CD14-positive monocyte (primary cell): ENCODE data around the gene DACT3. TPM values are rescaled to one million over a fixed set of nuclear protein-coding genes. Genes with fewer than 3 reads are reported as not detected.
A peak's percentile ranks its signal among the peaks of the same experiment; 100 is the strongest.

Source experiments
- DNase-seq, 3 donors: peaks; one replicate each; pipeline ENCODE4 v3.0.0-alpha.2; 2011 to 2022
- H2AFZ ChIP-seq: 2 replicates; pipeline ENCODE4 v1.6.0; 2012; ENCODE audit warnings: mild to moderate bottlenecking, low read depth, low read length, inconsistent platforms; ENCODE audit not compliant: insufficient read depth, poor library complexity, severe bottlenecking
- H3K27ac ChIP-seq, 2 donors: 1 replicate in 1 of 2; 2 replicates in 1 of 2; pipeline ENCODE4 v1.5.1; 2012 to 2013; ENCODE audit warnings: low read length in 2 of 2, control low read depth in 1 of 2, inconsistent platforms in 1 of 2, low read depth in 1 of 2, mild to moderate bottlenecking in 1 of 2
- H3K27me3 ChIP-seq, 2 donors: one replicate each; pipeline versions ENCODE4 v1.6.0 to v1.6.1; 2011 to 2013; ENCODE audit warnings: low read length in 2 of 2; ENCODE audit not compliant: control insufficient read depth in 2 of 2, insufficient read depth in 2 of 2
- H3K36me3 ChIP-seq, 2 donors: replicated peaks in 1 of 2; 1 replicate in 1 of 2; 2 replicates in 1 of 2; pipeline versions ENCODE4 v1.5.1 to v1.6.1; 2012 to 2013; ENCODE audit warnings: low read length in 2 of 2, control low read depth in 1 of 2, inconsistent platforms in 1 of 2, mild to moderate bottlenecking in 1 of 2; ENCODE audit not compliant: insufficient read depth in 2 of 2, control insufficient read depth in 1 of 2
- H3K4me1 ChIP-seq, 2 donors: 1 replicate in 1 of 2; 2 replicates in 1 of 2; pipeline versions ENCODE4 v1.5.1 to v1.6.1; 2012 to 2013; ENCODE audit warnings: low read length in 2 of 2, control low read depth in 1 of 2, inconsistent platforms in 1 of 2, mild to moderate bottlenecking in 1 of 2, moderate library complexity in 1 of 2; ENCODE audit not compliant: insufficient read depth in 2 of 2, control insufficient read depth in 1 of 2
- H3K4me2 ChIP-seq: replicated peaks from 2 replicates; pipeline ENCODE3; 2012; ENCODE audit warnings: low read length, moderate library complexity, mild to moderate bottlenecking; ENCODE audit not compliant: poor library complexity, severe bottlenecking; ENCODE audit errors: extremely low read depth
- H3K4me3 ChIP-seq, 3 experiments: fragments of 200-600 bp in 1 of 3; sonication (generic) in 1 of 3; replicated peaks in 1 of 3; 1 replicate in 2 of 3; 2 replicates in 1 of 3; pipeline ENCODE4 v1.5.1; 2011 to 2013; ENCODE audit warnings: low read length in 3 of 3, mild to moderate bottlenecking in 3 of 3, control low read depth in 2 of 3, low read depth in 2 of 3, inconsistent platforms in 1 of 3, moderate library complexity in 1 of 3
- H3K79me2 ChIP-seq: 2 replicates; pipeline ENCODE4 v1.6.0; 2012; ENCODE audit warnings: mild to moderate bottlenecking, control low read depth, inconsistent platforms, low read length, moderate library complexity; ENCODE audit not compliant: insufficient read depth
- H3K9ac ChIP-seq: 2 replicates; pipeline ENCODE4 v1.6.0; 2017; ENCODE audit warnings: low read length, mild to moderate bottlenecking; ENCODE audit not compliant: insufficient read depth, poor library complexity, severe bottlenecking
- H3K9me3 ChIP-seq, 2 donors: replicated peaks in 1 of 2; 1 replicate in 1 of 2; 2 replicates in 1 of 2; pipeline versions ENCODE4 v1.5.1 to v1.6.1; 2012 to 2013; ENCODE audit warnings: low read length in 2 of 2, control low read depth in 1 of 2; ENCODE audit not compliant: control insufficient read depth in 1 of 2, insufficient read depth in 1 of 2
- H4K20me1 ChIP-seq: 2 replicates; pipeline ENCODE4 v1.6.0; 2012; ENCODE audit warnings: mild to moderate bottlenecking, low read length, control low read depth, moderate library complexity; ENCODE audit not compliant: insufficient read depth
- H3K27ac Mint-ChIP-seq, 7 donors: one replicate each; pipeline ENCODE4 v1.8.0; 2020; ENCODE audit warnings: mild to moderate bottlenecking in 7 of 7, mixed read lengths in 7 of 7, moderate library complexity in 6 of 7, inconsistent platforms in 2 of 7
- H3K27me3 Mint-ChIP-seq, 3 donors: one replicate each; pipeline ENCODE4 v1.8.0; 2021 to 2022; ENCODE audit warnings: low read depth in 3 of 3, mild to moderate bottlenecking in 3 of 3, mixed read lengths in 3 of 3, moderate library complexity in 3 of 3, inconsistent platforms in 1 of 3
- H3K36me3 Mint-ChIP-seq, 2 donors: one replicate each; pipeline ENCODE4 v1.8.0; 2020; ENCODE audit warnings: mixed read lengths in 2 of 2, inconsistent platforms in 1 of 2, mild to moderate bottlenecking in 1 of 2
- H3K4me1 Mint-ChIP-seq: one replicate; pipeline ENCODE4 v1.8.0; 2020; ENCODE audit warnings: mild to moderate bottlenecking, mixed read lengths
- H3K4me3 Mint-ChIP-seq, 2 donors: one replicate each; pipeline ENCODE4 v1.8.0; 2020; ENCODE audit warnings: mild to moderate bottlenecking in 2 of 2, mixed read lengths in 2 of 2, moderate library complexity in 1 of 2
- H3K9me3 Mint-ChIP-seq, 7 donors: one replicate each; pipeline ENCODE4 v1.8.0; 2020 to 2022; ENCODE audit warnings: mixed read lengths in 7 of 7, mild to moderate bottlenecking in 6 of 7, moderate library complexity in 6 of 7, inconsistent platforms in 2 of 7
- CTCF ChIP-seq: fragments of 200-600 bp; IDR thresholded peaks from one replicate; pipeline ENCODE4 v1.8.0; 2022; ENCODE audit warnings: antibody characterized with exemption, mild to moderate bottlenecking
- WGBS: methylation state at CpG from one replicate; pipeline ENCODE4 v1.1.5; 2013; ENCODE audit warnings: missing lambda C conversion rate; ENCODE audit not compliant: insufficient coverage; 5-methylcytosine and 5-hydroxymethylcytosine counted together
- intact Hi-C, 2 donors: fragments of 100-400 bp; cut with micrococcal nuclease; formaldehyde crosslinking; loops; one replicate each; pipeline versions ENCODE4 v1.15.0 to v1.15.1; 2023
- polyA plus RNA-seq, 3 donors: library from polyadenylated mRNA; depleted of rRNA in 1 of 3; unstranded in 2 of 3; stranded (reverse) in 1 of 3; fragments of 300-500 nt in 2 of 3; fragments of >200 nt in 1 of 3; fragmentation: Illumina TruSeq in 2 of 3; gene quantifications; 1 replicate in 2 of 3; 2 replicates in 1 of 3; pipeline ENCODE4 v1.2.3, GENCODE V29; 2012 to 2021

DACT3 gene
- polyA plus RNA-seq, 3 donors = 0.05 to 0.23 (median 0.09) TPM

- peaks cover 80% of the 10 kb centered on the region for H4K20me1 ChIP-seq
- 98% methylated on average over 8 of the region's 12 CpGs for WGBS
- H3K27ac ChIP-seq = no peak overlapping the region
- H3K4me1 ChIP-seq = peaks cover 38 to 39% of the 10 kb centered on the region in 2 donors
- peak overlapping the region in 1 of 7 donors; percentile 53 for H3K27ac Mint-ChIP-seq
- H3K4me2 ChIP-seq = no peak overlapping the region
- peaks cover 0 to 8% of the 10 kb centered on the region in 2 donors for H3K27me3 ChIP-seq
- no peak for TF ChIP-seq CTCF
- H3K4me3 ChIP-seq = no peak overlapping the region
- no peak overlapping the region for H3K4me3 Mint-ChIP-seq
- peaks cover 39% of the 10 kb centered on the region for H3K79me2 ChIP-seq
- no peak for DNase-seq
- no peaks in the 10 kb centered on the region for H3K9me3 ChIP-seq
- peaks cover 0 to 3% (median 0%) of the 10 kb centered on the region in 7 donors for H3K9me3 Mint-ChIP-seq
- H3K36me3 ChIP-seq = peaks cover 49 to 54% of the 10 kb centered on the region in 2 donors
- H3K4me1 Mint-ChIP-seq = peaks cover 52% of the 10 kb centered on the region
- H2AFZ ChIP-seq = no peak overlapping the region
- no peak overlapping the region for H3K9ac ChIP-seq
- H3K36me3 Mint-ChIP-seq = peaks cover 62 to 70% of the 10 kb centered on the region in 2 donors
- peaks cover 6 to 19% (median 16%) of the 10 kb centered on the region in 3 donors for H3K27me3 Mint-ChIP-seq
- intact Hi-C loops = loop anchor here in 1 of 2 donors (10.0 kb wide), 1 partner anchor 53 kb away; no protein-coding TSS in a partner anchor
Measured at GRCh38 chr19:46607448-46607841, 53.5 kb downstream of the DACT3 start.

- intact Hi-C loops = loop anchor here in 1 of 2 donors (10.0 kb wide), 1 partner anchor 52 kb away; no protein-coding TSS in a partner anchor
- Histone ChIP-seq H3K4me3 (no peak overlapping the region), H3K9ac (no peak overlapping the region), H3K27me3 (peaks cover 0 to 4% of the 10 kb centered on the region in 2 donors), H4K20me1 (peaks cover 86% of the 10 kb centered on the region), H2AFZ (no peak overlapping the region), H3K4me2 (no peak overlapping the region), H3K79me2 (peaks cover 45% of the 10 kb centered on the region), H3K27ac (no peak overlapping the region), H3K36me3 (peaks cover 49 to 54% of the 10 kb centered on the region in 2 donors), H3K4me1 (peaks cover 38 to 39% of the 10 kb centered on the region in 2 donors), H3K9me3 (no peaks in the 10 kb centered on the region)
- H3K9me3 Mint-ChIP-seq = peaks cover 0 to 3% (median 0%) of the 10 kb centered on the region in 7 donors
- H3K4me3 Mint-ChIP-seq = no peak overlapping the region
- 59% methylated on average over 8 of the region's 12 CpGs for WGBS
- H3K27me3 Mint-ChIP-seq = peaks cover 6 to 13% (median 11%) of the 10 kb centered on the region in 3 donors
- H3K36me3 Mint-ChIP-seq = peaks cover 62 to 70% of the 10 kb centered on the region in 2 donors
- DNase-seq = no peak
- H3K27ac Mint-ChIP-seq = peak overlapping the region in 1 of 7 donors; percentile 30
- peaks cover 52% of the 10 kb centered on the region for H3K4me1 Mint-ChIP-seq
- TF ChIP-seq CTCF = no peak
Measured at GRCh38 chr19:46606681-46607447, 54.1 kb downstream of the DACT3 start.
